ENCODE measurements around the gene ATF2.

DNA sequence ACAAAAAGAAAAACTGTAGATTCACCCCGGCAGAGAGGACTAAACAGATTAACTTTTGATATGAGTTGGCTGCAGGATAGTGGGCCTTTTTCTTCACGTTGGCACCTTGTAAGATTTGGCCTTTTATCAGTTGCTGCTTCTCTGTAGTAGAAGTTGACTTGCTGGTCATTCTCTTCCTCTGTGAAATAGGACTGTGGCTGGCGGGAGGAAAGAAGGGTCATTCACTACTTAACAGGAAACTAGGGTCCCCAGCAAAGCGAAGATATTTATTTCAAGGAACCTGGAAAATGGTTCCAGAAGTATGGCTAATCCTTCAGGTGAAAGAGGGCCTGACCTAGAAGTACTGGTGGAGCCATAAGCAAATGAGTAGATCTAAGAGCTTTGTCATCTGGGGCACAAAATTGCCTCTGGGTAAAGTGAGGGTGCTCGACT is 13.9 kb upstream of the ATF2 start:
- TF ChIP-seq CTCF (IDR thresholded peaks at IDR 0.05) (no peak), POLR2AphosphoS5 (IDR thresholded peaks at IDR 0.05) (no peak), POLR2A (IDR thresholded peaks at IDR 0.05) (no peak), EP300 (IDR thresholded peaks at IDR 0.05) (no peak)

Measured in upper lobe of left lung (tissue), 4 donors.